ENCODE results near the gene PANK4.

- TF ChIP-seq POLR2AphosphoS5 (IDR thresholded peaks at IDR 0.05; ENCODE audit: borderline replicate concordance, low read depth, low read length) (no peak), EZH2 (IDR thresholded peaks at IDR 0.05) (no peak), FOXP2 (optimal IDR thresholded peaks at IDR 0.05; ENCODE audit: control extremely low read depth, extremely low read length, insufficient read depth) (no peak)
Measured at GRCh38 chr1:2567083-2567679, 40.8 kb upstream of the PANK4 start.
